Stimulated activated CD4-positive, alpha-beta T cell treated with anti-CD3 and anti-CD28 coated beads, Interleukin-4, amount 100 ng/mL, for 4 hours (primary cell): Measurements from ENCODE around the gene C19orf18.

Experiments
- DNase-seq, 2 experiments: peaks; one replicate each; pipeline ENCODE4 v3.0.0-alpha.2; 2020

C19orf18 gene

DNA sequence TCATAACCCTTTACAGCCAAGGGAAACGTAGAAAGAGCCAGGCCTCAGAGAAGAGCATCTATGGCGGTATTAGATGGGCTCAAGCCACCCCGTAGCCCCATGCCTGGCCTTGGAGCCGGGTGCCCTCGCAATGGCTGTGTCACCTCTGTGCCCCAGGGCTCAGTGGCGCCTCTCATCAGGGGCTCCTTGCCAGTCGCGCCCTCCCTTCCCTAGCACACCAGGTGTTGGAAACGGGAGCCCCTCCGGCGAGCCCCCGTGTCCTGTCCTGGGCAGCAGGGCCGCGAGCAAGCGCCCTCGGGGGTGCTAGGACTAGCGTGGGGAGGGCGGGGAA lies 27.3 kb downstream of the C19orf18 start:
- DNase-seq = peak in 1 of 2 experiments; percentile 2

DNA sequence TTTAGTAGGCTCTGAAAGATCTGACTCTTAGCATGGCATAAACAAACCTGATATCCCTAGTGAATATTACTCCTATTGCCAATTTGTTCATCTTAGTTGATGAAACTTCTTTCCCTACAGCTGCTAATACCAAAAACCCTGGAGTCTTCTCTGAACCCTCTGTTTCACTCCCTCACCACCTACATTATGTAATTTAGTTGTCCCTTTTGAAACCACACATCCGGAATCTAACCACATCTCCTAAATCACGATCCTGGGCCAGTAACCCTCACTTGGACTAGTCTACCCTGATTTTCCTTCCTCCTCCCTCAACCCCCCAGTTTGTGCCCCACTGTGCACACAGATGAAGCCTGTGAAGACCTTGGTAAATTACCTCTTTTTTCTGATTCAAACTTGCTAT lies 28.0 kb downstream of the C19orf18 start:
- no peak for DNase-seq

GRCh38 chr19:57941593-57941992 lies 32.7 kb downstream of the C19orf18 start:
- no peak for DNase-seq

- DNase-seq = no peak
Measured at GRCh38 chr19:57935731-57936130, 38.6 kb downstream of the C19orf18 start.

DNA sequence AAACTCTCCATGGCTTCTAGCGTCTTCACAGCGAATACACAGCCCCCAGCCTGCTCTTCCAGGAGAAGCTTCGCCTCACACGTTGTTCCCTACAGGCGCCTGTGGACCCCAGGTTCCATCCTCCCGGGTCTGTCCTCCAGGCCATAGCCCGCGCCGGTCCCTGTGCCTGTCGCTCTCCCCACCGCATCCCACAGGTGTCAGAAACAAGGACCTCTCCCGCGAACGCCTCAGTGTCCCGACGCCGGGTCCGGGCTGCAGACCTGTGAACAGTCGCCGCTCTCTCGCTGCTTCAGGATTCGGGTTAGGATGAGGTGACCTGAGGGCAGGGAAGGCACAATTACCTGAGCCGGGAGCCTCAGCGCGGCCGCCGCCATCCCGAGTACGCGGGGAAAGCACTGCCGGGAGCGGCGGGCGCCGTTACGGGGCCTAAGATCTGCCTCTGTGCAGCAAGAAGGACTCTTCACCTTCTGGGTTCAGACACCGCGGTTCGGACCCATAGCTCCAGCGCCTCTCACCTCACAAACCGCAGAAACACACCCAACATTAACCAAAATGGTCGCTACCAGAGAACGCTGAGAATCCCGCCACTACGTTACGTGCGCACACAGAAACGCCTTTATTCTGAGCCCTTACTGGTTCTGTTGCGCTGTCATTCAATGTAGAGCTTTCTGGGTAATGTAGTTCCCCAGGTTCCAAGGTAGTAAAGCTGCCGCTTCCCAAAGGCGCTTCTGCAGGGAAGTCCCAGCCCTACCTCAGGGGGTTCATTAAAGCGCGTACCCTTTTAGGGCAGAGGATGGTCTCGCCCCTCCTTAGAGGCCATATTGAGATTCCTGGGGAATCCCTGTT lies 39.3 kb downstream of the C19orf18 start, which contains the start of gene ZNF418:
ZNF418 (minus strand) TSS at position 583 of the 846 bp plus-strand sequence. CDS start 1,580 bp downstream, outside the sequence.
- DNase-seq = peak in 1 of 2 experiments; percentile 34

GRCh38 chr19:57927587-57927986 lies 46.7 kb downstream of the C19orf18 start:
- no peak for DNase-seq

DNA sequence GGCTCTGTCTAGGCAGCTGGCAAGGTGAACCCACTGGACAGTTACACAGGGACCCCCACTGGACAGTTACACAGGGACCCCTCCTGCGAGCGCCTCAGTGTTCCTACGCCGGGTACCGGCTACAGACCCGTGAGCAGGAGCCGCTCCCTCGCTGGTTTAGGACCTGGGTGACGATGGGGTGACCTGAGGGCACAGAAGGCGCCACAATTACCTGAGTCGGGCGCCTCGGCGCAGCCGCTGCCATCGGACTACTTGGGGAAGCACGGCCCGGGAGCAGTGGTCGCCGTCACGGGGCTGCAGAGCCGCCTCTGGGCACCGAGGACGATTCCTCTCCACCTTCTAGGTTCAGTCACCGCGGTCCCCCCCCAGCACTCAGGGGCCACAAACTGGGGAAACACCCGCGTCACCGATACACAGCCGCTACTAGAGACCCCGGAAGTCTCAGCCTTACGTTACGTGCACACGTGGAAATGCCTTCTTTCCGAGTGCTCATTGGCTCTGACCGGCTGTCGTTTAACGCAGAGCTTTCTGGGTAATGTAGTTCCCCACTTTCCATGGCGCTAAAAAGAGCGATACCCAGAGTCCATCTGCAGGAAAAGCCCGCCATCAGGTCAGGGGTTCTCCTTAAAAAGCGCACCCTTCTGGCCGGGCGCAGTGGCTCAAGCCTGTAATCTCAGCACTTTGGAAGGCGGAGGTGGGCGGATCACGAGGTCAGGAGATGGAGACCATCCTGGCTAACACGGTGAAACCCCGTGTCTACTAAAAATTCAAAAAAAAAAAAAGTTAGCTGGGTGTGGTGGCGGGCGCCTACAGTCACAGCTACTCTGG lies 58.0 kb downstream of the C19orf18 start, which contains the start of gene ZNF417:
ZNF417 (minus strand) TSS at position 425 of the 828 bp plus-strand sequence; CDS start at position 244, 181 bp downstream.
- peak; percentile 69 to 90 for DNase-seq

- no peak for DNase-seq
Measured at GRCh38 chr19:57914531-57914930, 59.8 kb downstream of the C19orf18 start.
